AG04449 (cell line): ENCODE data around the gene BICD2.

Experiments
- CTCF ChIA-PET: fragments of 350-600 bp; formaldehyde crosslinking; extraction: SDS; loops from one replicate; lab custom pipeline; 2021; ENCODE audit warnings: antibody characterized with exemption; lab: Yijun Ruan, JAX
- POLR2A ChIA-PET: fragments of 400-600, 350-600 bp; formaldehyde crosslinking; extraction: SDS; loops from one replicate; lab custom pipeline; 2020; ENCODE audit warnings: antibody characterized with exemption, inconsistent platforms; lab: Yijun Ruan, JAX
- DNase-seq: peaks from one replicate; pipeline ENCODE4 v3.0.0-alpha.2; 2010; ENCODE audit warnings: low read depth, low spot score
- H3K4me3 ChIP-seq: 2 replicates; pipeline ENCODE4 v1.5.1; 2011; ENCODE audit warnings: low read depth, mild to moderate bottlenecking, control low read depth, low read length
- CTCF ChIP-seq: IDR thresholded peaks from one replicate; pipeline ENCODE4 v1.5.1; 2011; ENCODE audit warnings: mild to moderate bottlenecking, moderate library complexity, low read length, control low read depth, inconsistent platforms; ENCODE audit not compliant: insufficient read depth; ENCODE audit errors: missing control alignments

BICD2 gene

DNA sequence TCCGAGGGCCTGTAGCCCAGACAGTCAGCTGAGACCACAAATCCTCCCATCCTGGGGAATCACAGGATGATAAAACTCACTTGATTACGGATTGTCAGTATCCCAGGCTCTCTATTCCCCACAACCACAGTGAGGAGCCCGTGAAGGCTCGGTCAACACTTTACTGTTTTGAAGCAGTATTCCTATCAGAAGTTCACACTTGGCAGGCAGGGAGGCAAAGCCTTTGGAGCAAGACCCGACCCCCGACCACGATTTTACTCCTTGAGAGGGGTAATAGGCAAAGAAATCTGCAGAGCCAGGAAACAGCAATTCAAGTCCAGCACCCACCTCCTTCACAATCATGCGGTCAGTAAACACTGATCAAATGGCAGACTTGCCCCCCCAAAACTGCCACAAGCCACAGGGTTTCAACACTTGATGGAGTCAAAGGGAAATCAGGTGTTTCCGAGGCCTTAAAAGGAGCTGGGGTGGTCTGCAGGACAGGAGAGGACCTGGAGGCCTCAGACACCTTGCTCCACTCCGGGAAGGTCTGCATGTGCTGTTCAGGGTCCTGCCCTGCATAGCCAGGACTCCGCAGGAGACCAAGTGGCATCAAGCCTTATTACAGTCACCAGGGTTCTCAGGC, 25.2 kb downstream of the BICD2 start:
- ChIA-PET CTCF (interaction anchor here (1.1 kb wide), 2 partner anchors 10 to 23 kb away, joined by 3 read pairs; no protein-coding TSS in a partner anchor), POLR2A (no interaction called here)
- TF ChIP-seq CTCF, result no peak
- no peak for DNase-seq
- no peak overlapping the region for H3K4me3 ChIP-seq

DNA sequence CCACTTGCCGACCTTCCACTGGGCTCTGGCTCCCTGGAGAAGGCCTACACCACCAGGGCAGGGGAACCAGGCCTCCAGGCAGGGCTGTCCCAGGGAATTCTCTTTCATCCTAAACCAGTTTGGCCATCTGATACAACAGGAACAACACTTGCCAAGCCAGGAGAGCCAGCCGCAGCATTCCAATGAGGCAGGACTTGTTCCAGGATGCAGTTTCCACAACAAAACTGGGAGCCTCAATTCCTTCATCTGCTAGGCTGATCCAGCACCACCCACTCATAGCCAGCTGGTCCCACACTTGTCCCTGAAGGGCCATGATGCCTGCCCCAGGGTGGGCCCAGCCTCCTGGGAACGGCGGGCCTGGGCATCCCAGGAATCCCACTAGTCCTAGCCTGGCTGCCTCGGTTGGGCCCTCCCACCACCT, 26.0 kb downstream of the BICD2 start:
- H3K4me3 ChIP-seq, result no peak overlapping the region
- ChIA-PET CTCF (interaction anchor here (1.1 to 1.5 kb wide), 2 partner anchors 10 to 22 kb away, joined by 3 to 4 read pairs; no protein-coding TSS in a partner anchor), POLR2A (no interaction called here)
- DNase-seq, result no peak
- TF ChIP-seq CTCF, result no peak

GRCh38 chr9:92737611-92738299, 26.9 kb downstream of the BICD2 start:
- TF ChIP-seq CTCF, result no peak
- DNase-seq, result no peak
- CTCF ChIA-PET, result interaction anchor here (1.1 to 3.9 kb wide), 5 partner anchors 9 to 54 kb away, joined by 3 to 17 read pairs (median 4); no protein-coding TSS in a partner anchor
- POLR2A ChIA-PET, result no interaction called here
- no peak overlapping the region for H3K4me3 ChIP-seq

GRCh38 chr9:92737216-92737606, 27.4 kb downstream of the BICD2 start:
- DNase-seq, result no peak
- ChIA-PET POLR2A (no interaction called here), CTCF (interaction anchor here (1.1 to 3.9 kb wide), 5 partner anchors 8 to 54 kb away, joined by 3 to 17 read pairs (median 4); no protein-coding TSS in a partner anchor)
- no peak overlapping the region for H3K4me3 ChIP-seq
- no peak for TF ChIP-seq CTCF

DNA sequence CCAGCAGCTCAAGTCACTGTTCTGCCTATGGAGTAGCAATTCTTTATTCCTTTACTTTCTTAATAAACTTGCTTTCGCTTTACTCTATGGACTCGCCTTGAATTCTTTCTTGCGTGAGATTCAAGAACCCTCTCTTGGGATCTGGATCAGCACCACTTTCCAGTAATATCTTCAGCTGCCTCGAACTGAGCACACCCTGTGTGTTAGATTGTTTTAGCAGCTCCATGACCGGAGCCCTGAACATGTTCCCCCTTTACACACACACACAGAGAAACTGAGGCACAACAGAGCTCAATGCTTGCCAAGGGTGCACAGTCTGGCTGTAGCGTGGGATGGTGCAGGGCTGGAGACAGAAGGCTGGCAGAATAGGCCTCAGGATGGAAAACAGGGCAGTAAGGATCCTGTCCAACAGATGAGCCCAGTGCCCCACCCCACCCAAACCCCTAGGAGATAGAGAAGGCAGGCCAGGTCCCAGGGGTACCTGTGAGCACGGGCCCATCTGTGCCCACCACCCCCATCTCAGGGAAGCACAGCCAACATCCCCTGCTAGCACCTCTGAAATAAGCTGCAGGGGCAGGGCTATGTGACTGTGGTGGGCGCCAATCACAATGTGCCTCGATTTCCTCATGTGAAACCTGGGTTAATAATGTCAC, 27.9 kb downstream of the BICD2 start:
- DNase-seq, result no peak
- no peak overlapping the region for H3K4me3 ChIP-seq
- TF ChIP-seq CTCF, result no peak
- ChIA-PET CTCF (interaction anchor here (1.1 to 3.9 kb wide), 5 partner anchors 8 to 55 kb away, joined by 3 to 17 read pairs (median 4); no protein-coding TSS in a partner anchor), POLR2A (no interaction called here)
